ENCODE measurements around the gene DHRS7B.
"Not testable (repeated sequence)": the region's sequence is repeated elsewhere in the genome, so short reads cannot be mapped to it uniquely, and the experiment has no call there.

DHRS7B gene

GRCh38 chr17:21177854-21178600 lies 51.3 kb downstream of the DHRS7B start:
- DNase-seq (ENCODE audit: low spot score), result no peak

GRCh38 chr17:21183468-21183867 lies 56.7 kb downstream of the DHRS7B start:
- peak; percentile 50 for DNase-seq (ENCODE audit: low spot score)

- DNase-seq (ENCODE audit: low spot score), result no peak
Observed at GRCh38 chr17:21184570-21184969, 57.8 kb downstream of the DHRS7B start.

DNA sequence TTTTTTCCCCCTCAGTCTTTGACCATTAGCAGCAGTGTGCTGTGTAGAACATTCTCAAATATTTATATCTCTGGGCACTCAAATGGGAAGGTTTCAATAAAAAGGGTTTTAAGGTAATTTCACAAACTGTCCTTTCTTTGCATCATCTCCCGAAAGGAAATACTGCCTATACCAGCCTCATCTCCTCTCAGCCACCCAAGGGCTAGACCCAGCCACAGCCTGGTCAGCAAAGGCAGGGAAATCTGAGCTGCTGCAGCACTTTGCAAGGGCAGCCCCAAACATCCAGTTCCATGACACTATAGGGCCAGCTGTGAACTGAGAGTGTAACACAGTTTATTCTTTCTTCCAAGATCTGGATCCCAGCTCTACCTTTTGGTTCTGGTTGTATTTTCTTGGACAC lies 58.3 kb downstream of the DHRS7B start:
- DNase-seq (ENCODE audit: low spot score), result no peak

- DNase-seq (ENCODE audit: low spot score), result no peak
Observed at GRCh38 chr17:21186399-21187187, 59.8 kb downstream of the DHRS7B start.

GRCh38 chr17:21189361-21189760 lies 62.6 kb downstream of the DHRS7B start:
- no peak for DNase-seq (ENCODE audit: low spot score)

- DNase-seq (ENCODE audit: low spot score), result no peak
Observed at GRCh38 chr17:21190078-21190477, 63.3 kb downstream of the DHRS7B start.

GRCh38 chr17:21191698-21192097 lies 64.9 kb downstream of the DHRS7B start:
- no peak for DNase-seq (ENCODE audit: low spot score)

- not testable (repeated sequence) for DNase-seq (ENCODE audit: low spot score)
Observed at GRCh38 chr17:21192414-21192813, 65.7 kb downstream of the DHRS7B start.

DNA sequence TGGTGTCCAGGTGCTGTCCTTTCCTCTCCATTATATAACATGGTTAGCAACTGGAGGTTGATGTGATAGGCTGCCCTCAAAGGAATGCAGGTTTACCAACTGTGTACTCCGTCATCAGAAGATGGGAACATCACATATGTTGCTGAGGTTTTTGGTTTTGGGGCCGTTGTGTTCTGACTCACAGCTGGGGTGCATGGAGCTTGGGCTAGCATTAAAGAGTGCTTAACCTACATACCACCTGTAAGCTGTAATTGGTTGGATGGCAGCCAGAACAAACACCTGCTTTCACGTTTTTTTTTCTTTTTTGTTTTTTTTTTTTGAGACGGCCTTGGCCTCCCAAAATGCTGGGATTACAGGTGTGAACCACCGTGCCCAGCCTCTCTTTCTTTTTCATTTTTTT lies 66.3 kb downstream of the DHRS7B start:
- DNase-seq (ENCODE audit: low spot score), result no peak

DNA sequence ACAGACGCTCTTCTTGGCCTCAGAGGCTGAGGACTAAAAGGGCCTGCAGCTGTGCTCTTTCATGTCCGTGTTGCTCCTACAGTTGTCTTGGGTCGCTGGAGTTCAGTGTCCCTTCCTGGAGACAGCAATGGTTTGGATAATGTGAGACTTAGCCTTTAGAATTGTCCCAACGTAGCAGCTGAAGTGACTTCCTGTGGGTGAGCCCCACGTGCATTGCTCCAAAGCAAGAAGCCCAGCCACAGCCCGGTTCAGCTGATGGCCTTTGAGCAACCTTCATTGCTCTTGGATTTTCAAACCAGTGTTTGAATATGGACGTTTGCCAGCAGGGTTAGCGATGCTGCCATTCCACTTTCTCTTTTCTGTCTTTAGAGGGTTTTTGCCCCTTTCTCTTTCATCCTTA lies 67.5 kb downstream of the DHRS7B start:
- DNase-seq (ENCODE audit: low spot score), result no peak

DNA sequence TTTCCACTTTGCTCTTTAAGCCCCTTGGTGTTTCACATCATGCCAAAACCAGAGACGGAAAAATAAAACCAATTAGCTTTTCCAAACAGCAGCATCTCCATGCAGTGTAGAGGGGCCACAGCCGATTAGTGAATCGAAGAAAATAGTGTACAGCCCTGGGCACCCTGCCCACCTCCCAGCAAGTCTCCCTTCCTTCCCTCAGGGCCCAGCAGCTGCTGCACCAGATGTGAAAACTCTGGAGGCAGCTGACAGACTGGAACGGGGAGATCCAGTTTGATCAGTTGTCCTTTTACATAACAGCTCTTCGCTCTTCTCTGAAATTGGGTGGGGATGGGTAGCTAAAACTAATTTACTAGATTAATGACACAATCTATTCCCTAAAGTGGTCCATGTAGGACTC lies 67.9 kb downstream of the DHRS7B start:
- DNase-seq (ENCODE audit: low spot score), result no peak

DNA sequence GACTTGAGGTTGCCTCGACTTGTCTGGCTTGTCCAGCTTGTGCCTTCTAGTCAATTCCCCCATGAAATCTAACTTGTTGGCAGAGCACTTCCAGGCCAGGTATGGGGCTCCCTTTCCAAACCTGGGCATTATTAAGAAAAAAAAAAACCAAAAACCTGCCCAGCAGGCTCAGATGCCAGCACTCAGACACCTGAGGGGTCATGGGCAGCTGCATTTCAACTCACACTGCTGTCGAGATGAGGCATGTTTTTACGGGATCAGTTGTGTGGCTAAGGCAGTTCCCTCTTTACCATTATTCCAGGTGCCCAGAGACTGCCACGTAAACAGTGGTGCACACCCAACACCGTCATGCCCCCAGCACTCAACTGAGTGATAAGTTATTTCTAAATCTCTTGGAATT lies 69.4 kb downstream of the DHRS7B start:
- no peak for DNase-seq (ENCODE audit: low spot score)

DNA sequence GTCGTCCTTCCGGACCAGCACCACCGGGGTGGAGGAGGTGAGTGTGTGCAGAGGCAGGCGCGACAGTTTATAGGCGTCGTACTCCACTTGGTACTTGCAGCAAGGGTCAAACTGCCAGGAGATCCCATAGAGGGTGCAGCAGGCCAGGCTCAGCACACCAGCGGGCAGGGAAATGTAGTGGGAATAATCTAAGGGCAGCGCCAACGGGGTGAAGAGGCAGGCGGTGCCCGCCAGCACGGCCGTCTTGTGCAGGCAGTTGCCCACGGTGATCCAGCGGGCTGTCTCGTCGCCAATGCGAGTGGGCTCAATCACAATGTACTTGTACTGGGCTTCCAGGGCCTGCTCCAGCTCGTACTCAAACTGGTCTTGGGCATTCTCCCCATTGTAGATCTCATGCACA lies 71.6 kb downstream of the DHRS7B start:
- DNase-seq (ENCODE audit: low spot score), result no peak

DNA sequence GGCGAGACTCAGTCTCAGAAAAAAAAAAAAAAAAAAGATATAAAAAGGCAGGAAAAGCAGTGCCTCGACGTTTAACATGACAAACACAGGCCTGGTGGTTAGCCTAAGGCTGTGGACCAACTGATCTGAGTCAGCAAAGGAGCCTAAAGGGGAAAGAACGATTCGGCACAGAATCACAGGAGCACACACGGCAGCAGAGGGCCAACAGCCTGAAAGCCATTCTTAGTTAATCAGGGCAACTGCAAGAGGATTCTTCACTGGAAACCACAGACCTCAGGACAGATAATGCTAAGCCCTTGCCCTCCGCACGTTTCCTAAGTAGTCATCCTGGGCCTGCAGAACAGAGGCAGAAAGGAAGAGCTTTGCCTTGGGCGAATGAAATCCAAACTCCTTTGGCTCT lies 72.5 kb downstream of the DHRS7B start:
- no peak for DNase-seq (ENCODE audit: low spot score)

DNA sequence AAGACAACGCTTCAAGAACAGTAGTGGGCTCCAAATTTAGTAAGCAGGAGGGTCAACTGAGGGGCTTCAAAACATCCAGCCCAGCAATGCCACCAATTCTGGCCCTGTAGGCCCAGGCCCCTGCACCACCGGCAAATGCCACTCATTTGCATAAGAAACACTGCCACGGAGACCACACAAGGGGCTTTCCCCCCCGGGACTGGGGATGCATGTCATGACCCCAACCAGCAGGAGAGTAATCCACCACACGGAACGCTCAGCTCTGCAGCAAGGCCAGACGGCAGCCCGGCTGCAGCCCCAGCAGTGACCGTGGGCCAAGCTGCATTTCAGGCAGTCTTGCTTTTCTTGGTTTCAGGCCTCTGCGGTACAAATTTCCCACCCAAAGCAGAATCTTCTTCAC lies 73.1 kb downstream of the DHRS7B start:
- DNase-seq (ENCODE audit: low spot score), result no peak

- no peak for DNase-seq (ENCODE audit: low spot score)
Observed at GRCh38 chr17:21200590-21201297, 74.0 kb downstream of the DHRS7B start.

- DNase-seq (ENCODE audit: low spot score), result no peak
Observed at GRCh38 chr17:21201298-21201595, 74.5 kb downstream of the DHRS7B start.

- no peak for DNase-seq (ENCODE audit: low spot score)
Observed at GRCh38 chr17:21201874-21202273, 75.1 kb downstream of the DHRS7B start.

DNA sequence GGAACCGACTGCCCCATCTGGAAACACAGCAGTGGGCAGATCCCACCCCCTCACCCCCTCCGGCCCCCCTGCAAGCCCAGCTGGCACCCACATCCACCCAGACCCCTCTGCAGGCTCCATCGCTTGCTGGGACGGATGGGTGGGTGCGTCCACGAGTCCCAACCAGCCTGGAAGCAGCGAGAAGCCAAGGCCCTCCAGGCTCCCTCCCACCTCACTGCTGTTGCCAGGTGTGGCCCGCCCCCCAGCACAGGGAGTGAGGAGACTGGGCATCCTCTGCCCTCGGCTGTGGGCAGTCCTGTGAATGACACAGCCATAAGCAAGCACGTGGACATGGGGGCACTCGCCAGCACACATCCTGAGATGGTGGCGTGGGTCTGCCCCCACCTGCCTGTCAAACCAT lies 75.7 kb downstream of the DHRS7B start:
- no peak for DNase-seq (ENCODE audit: low spot score)

DNA sequence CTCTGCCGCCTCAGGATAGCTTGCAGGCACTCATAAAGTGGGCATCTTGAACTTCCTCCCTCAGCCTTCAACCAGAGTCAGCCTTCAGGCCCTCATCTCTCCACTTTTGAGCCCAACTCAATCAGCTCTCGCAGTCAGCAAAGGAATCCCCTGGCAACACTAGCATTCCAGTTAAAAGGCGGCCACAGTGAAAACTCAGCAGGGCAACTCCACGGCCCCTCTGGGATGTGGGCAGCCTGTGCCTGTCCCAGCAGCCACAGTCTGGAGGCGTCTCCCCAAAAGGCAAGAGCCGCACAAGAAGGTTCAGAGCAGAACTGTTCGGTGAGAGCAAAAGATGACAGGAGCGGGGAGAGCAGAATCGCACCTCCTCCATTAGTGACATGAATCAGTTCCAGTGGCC lies 78.2 kb downstream of the DHRS7B start:
- no peak for DNase-seq (ENCODE audit: low spot score)

GRCh38 chr17:21208352-21208751 lies 81.6 kb downstream of the DHRS7B start:
- DNase-seq (ENCODE audit: low spot score), result no peak

DNA sequence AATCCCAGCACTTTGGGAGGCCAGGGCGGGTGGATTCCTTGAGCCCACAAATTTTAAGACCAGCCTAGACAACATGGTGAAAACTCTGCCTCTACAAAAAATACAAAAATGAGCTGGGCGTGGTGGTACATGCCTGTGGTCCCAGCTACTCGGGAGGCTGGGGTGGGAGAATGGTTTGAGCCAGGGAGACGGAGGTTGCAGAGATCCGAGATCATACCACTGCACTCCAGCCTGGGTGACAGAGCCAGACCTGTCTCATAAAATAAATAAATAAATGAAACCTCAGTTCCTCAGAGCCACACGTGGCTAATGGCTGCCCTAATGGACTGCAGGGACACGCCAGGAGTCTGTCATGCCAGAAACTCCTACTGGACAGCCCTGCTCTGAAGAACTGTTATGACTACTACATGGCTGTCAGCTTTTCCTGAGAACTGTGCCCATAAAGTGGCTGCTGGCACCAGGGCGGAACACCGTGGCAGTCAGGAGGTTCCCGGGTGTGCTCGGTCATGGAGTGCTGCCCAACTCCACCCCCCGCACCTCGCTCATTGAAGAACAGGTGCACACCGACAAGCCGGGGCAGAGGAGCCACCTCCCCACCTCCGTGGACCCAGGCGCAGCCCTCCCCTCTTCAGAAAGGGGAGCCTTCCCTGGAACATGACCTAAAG lies 82.9 kb downstream of the DHRS7B start:
- no peak for DNase-seq (ENCODE audit: low spot score)

All from HuH-7.5 (cell line).